Brain microvascular endothelial cell (primary cell): ENCODE measurements around the gene YIPF2.

Source experiments
- DNase-seq: peaks from one replicate; pipeline ENCODE4 v3.0.0-alpha.2; 2020
- H3K27ac ChIP-seq: fragments of 250-450 bp; sonication (Bioruptor Pico); 2 replicates; pipeline ENCODE4 v1.5.1; 2020; ENCODE audit warnings: mild to moderate bottlenecking, moderate library complexity
- H3K27me3 ChIP-seq: fragments of 250-450 bp; sonication (Bioruptor Pico); replicated peaks from 2 replicates; pipeline ENCODE4 v1.5.1; 2020; ENCODE audit warnings: mild to moderate bottlenecking
- H3K36me3 ChIP-seq: fragments of 250-450 bp; sonication (Bioruptor Pico); replicated peaks from 2 replicates; pipeline ENCODE4 v1.5.1; 2020; ENCODE audit warnings: mild to moderate bottlenecking
- H3K4me3 ChIP-seq: 2 replicates; pipeline ENCODE4 v1.5.1; 2011; ENCODE audit warnings: low read depth, mild to moderate bottlenecking, control low read depth, low read length, moderate library complexity
- in situ Hi-C: cut with HindIII; loops from 2 replicates; pipeline ENCODE4 v1.10.0; 2017; ENCODE audit warnings: low sequenced_read_pairs, low pct_ligation_motif_present
- TF ChIP-seq, protein P1 (sequence below): IDR thresholded peaks from 2 replicates; pipeline ENCODE4 v1.5.1; 2011; ENCODE audit warnings: low read depth, mild to moderate bottlenecking, moderate library complexity, low read length, control low read depth, inconsistent platforms; ENCODE audit errors: missing control alignments

YIPF2 gene

DNA sequence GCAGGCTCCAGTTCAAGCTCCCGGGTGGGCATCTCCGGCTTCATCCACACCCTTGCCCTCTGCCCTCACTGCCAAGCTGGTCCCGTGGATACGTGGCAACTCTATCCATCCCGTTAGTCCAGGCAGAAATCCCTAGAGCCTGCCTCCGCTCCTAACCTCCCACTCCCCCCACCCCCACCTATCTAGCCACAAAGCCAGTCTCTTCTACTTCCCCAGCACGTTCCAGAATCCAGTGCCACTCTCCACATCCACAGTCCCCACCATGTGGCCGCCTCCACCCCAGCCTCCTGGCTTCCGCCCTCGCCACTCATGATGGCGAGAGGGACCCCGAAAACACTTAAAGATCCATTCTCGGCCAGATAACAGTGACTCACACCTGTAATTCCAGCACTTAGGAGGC, 3.8 kb downstream of the YIPF2 start:
- H3K36me3 ChIP-seq, result peaks cover 52% of the 10 kb centered on the region
- in situ Hi-C loops, result no loop called here

DNA sequence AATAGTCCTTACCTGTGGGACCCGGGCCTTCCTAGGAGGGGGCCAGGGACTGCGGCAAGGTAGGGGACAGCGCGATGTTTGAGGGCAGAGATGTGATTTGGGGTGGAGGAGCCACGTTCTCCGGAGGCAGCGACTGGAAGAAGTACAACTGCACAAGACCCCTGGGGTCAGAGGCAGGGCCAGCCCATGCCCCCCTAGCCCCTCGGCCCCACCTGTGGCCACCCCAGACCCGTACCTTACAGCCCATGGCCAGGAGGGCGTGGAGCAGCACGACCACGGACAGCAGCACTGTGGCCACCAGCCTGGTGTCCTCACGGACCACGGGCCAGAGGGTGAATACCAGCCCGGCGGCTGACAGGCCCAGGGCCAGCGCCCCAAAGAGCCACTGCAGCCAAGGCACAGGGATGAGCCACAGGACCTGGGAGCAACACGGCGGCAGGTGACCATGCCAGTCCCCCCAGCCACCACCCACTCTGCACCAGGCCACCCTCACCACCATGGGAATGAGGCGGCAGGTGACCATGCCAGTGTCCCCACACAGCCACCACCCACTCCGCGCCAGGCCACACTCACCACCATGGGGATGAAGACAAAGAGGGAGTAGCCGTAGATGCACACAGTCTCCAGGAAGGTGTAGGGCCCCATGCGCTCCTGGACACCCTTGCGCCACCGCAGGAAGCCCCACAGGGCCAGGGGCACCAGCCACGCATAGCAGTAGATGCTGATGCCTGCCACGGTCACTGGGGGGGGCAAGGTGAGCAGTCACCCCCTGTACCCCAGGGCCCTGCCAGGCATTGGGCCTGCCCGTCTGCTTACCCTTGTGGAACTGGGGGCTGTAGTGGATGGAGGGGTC, 5.0 kb downstream of the YIPF2 start:
- Histone ChIP-seq H3K4me3 (no peak overlapping the region), H3K36me3 (peaks cover 61% of the 10 kb centered on the region), H3K27ac (no peak overlapping the region), H3K27me3 (no peaks in the 10 kb centered on the region)
- in situ Hi-C loops, result no loop called here
- TF ChIP-seq, protein P1, sequence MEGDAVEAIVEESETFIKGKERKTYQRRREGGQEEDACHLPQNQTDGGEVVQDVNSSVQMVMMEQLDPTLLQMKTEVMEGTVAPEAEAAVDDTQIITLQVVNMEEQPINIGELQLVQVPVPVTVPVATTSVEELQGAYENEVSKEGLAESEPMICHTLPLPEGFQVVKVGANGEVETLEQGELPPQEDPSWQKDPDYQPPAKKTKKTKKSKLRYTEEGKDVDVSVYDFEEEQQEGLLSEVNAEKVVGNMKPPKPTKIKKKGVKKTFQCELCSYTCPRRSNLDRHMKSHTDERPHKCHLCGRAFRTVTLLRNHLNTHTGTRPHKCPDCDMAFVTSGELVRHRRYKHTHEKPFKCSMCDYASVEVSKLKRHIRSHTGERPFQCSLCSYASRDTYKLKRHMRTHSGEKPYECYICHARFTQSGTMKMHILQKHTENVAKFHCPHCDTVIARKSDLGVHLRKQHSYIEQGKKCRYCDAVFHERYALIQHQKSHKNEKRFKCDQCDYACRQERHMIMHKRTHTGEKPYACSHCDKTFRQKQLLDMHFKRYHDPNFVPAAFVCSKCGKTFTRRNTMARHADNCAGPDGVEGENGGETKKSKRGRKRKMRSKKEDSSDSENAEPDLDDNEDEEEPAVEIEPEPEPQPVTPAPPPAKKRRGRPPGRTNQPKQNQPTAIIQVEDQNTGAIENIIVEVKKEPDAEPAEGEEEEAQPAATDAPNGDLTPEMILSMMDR, result no peak
- DNase-seq, result no peak

More for the DNA sequence above, 3.8 kb downstream of the YIPF2 start:
- no peak for DNase-seq
- Histone ChIP-seq H3K27me3 (no peaks in the 10 kb centered on the region), H3K4me3 (no peak overlapping the region), H3K27ac (no peak overlapping the region)
- TF ChIP-seq, protein P1, result no peak

DNA sequence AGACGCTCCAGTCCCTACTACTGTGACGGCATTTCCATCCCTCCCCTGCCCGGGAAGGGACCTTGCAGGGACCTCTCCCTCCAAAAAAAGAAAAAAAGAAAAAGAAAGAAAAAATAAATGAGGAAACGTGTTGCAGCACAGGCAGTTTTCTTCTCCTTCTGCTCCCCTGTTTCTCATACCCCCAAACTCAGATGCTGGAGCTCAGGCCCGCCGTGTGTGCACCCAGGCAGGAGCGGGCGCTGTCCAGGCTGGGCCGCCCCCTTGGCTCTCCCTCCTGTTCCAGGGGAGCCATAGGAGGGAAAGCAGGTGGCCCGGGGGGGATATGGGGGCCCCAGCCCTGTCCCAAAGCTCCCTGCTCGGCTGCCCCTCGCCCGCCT, 5.8 kb downstream of the YIPF2 start:
- in situ Hi-C loops, result no loop called here
- Histone ChIP-seq H3K27ac (no peak overlapping the region), H3K4me3 (no peak overlapping the region), H3K27me3 (no peaks in the 10 kb centered on the region), H3K36me3 (peaks cover 64% of the 10 kb centered on the region)
- TF ChIP-seq, protein P1, result no peak
- DNase-seq, result no peak

DNA sequence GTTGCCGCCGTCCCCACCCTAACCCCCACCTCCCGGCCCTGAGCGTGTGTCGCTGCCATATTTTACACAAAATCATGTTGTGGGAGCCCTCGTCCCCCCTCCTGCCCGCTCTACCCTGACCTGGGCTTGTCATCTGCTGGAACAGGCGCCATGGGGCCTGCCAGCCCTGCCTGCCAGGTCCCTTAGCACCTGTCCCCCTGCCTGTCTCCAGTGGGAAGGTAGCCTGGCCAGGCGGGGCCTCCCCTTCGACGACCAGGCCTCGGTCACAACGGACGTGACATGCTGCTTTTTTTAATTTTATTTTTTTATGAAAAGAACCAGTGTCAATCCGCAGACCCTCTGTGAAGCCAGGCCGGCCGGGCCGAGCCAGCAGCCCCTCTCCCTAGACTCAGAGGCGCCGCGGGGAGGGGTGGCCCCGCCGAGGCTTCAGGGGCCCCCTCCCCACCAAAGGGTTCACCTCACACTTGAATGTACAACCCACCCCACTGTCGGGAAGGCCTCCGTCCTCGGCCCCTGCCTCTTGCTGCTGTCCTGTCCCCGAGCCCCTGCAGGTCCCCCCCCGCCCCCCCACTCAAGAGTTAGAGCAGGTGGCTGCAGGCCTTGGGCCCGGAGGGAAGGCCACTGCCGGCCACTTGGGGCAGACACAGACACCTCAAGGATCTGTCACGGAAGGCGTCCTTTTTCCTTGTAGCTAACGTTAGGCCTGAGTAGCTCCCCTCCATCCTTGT, 6.4 kb downstream of the YIPF2 start:
- Histone ChIP-seq H3K36me3 (peaks cover 64% of the 10 kb centered on the region), H3K27me3 (no peaks in the 10 kb centered on the region), H3K27ac (no peak overlapping the region), H3K4me3 (no peak overlapping the region)
- TF ChIP-seq, protein P1, result peak; percentile 1
- no peak for DNase-seq
- in situ Hi-C loops, result no loop called here

DNA sequence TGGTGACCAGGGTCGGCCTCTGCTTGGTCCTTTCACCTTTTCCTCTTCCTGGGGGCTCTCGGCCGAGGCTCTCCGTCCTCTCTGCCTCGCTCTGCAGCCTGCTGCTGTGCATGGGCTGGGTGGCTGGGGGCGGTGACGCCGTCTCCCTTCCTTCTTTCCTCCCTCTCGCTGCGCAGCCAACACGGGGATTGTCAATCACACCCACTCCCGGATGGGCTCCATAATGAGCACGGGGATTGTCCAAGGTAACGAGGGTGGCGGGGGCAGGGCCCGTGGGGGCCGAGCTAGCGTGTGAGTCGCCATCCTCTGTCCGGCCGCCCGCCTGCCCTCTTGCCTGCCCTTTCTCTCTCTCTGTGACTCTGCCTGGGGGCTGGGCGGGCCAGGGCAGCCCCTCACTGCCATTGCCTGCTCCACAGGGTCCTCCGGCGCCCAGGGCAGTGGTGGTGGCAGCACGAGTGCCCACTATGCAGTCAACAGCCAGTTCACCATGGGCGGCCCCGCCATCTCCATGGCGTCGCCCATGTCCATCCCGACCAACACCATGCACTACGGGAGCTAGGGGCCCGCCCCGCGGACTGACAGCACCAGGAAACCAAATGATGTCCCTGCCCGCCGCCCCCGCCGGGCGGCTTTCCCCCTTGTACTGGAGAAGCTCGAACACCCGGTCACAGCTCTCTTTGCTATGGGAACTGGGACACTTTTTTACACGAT, 7.1 kb downstream of the YIPF2 start:
- peaks cover 68% of the 10 kb centered on the region for H3K36me3 ChIP-seq
- no peak overlapping the region for H3K4me3 ChIP-seq
- H3K27ac ChIP-seq, result no peak overlapping the region
- TF ChIP-seq, protein P1, result no peak
- H3K27me3 ChIP-seq, result no peaks in the 10 kb centered on the region
- in situ Hi-C loops, result no loop called here
- DNase-seq, result no peak
